HG02981 (cell line): ENCODE measurements around the gene MAPRE3.
A peak's percentile ranks its signal among the peaks of the same experiment; 100 is the strongest.
"Not testable (repeated sequence)": the region's sequence is repeated elsewhere in the genome, so short reads cannot be mapped to it uniquely, and the experiment has no call there.

Experiments
- ATAC-seq: cut with Tn5 transposase; IDR thresholded peaks from one replicate; pipeline ENCODE4 v1.9.1; 2021; ENCODE audit warnings: mild to moderate bottlenecking, moderate library complexity; ENCODE audit not compliant: unreplicated experiment

Gene MAPRE3

DNA sequence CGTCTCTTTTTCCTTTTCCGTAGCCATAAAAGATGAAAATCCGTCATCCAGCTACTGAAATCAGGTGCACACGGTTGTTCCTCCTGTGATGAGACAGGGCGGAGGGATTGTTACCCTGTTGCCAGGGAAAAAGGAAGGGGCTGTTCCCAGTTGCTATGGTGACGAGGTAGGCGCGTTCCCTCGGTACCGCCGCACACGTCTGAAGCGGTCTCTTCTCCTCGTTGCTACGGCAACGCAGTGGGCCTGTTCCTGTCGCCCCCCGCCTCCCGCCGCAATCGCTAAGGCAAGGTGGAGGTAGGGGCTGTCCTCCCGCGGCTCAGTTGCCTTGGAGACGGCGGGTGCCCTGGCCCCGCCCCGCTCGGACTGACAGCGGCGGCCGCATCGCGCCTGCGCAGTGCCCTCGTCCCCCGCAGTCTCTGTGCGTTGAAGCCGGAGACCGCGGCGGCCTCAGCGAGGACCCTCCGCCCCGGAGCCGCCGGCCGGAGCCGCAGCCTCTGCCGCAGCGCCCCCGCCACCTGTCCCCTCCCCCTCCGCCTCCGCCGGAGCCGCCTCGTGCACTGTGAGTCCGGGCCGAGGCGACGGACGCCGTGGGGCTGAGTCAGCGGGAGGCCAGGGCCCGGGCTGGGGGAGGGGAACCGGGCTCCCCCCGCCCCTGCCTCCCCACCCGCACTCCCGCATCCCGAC is at the start of gene MAPRE3:
Gene MAPRE3 (plus strand): TSS at position 394 of the 684 bp plus-strand sequence. CDS start 51,582 bp downstream, outside the sequence.
- ATAC-seq: peak; percentile 86

DNA sequence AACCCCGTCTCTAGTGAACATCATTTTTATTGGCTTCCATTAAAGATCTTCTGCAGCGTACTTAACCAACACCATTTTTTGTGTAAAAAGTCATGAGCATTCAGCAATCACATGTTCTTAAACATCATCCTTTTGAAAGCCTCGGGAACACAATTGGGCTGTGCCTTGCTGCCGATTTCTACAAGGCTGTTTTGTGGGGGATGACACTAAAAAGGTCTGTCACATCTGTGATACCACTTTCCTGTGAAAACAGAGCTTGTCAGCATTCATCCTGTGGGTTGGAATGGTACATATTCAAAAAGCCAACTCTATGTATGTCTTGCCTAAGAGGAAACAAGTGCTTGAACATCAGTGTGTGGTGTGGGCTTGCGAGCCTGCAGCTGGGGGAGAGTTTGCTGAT is 49.1 kb upstream of the MAPRE3 start:
- ATAC-seq: no peak

DNA sequence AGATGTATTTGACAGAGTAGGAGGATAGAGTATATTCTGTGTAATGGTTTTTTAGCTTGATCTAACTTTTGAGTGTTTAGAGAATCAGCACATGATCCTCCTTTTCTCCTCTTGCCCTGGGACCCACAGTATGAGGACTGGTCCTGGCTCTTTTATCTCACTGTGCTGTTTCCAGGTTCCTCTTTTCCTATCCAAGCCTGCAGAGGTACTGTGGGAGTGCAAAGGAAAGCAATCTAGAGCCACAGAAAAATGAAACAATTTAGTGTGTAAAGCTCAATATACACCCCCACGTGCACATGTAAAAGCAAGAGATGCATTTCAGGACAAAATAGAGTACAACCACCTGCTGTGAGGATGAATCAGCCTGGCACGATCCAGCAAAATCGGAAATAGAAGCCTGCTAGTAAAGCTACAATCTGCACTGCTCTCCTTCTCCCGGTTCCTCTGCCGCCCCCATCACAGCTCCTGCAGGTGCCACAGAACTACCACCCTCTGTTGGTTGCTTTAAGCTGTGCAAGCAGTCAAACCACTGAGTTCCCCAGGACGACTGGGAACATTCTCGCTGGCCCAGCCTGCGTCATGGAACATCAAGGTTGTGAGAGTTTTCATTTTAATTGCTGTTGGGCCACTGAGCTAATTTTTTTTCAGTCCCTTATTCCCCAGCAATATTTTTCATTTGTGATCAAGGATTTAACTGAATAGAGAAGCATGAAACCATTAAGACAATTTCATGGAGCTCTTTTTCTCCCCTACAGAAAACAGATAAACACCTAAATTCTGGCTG is 47.8 kb upstream of the MAPRE3 start:
- no peak for ATAC-seq

DNA sequence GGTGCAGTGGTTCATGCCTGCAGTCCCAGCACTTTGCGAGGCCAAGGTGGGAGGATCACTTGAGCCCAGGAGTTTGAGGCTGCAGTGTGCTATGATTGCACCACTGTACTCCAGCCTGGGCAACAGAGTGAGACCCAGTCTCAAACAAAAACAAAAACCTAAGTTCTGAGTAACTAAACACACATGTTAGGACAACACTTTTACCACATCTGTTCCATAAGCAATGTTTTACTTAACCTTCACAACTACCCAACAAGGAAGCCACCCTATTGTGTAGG is 47.3 kb upstream of the MAPRE3 start:
- not testable (repeated sequence) for ATAC-seq

DNA sequence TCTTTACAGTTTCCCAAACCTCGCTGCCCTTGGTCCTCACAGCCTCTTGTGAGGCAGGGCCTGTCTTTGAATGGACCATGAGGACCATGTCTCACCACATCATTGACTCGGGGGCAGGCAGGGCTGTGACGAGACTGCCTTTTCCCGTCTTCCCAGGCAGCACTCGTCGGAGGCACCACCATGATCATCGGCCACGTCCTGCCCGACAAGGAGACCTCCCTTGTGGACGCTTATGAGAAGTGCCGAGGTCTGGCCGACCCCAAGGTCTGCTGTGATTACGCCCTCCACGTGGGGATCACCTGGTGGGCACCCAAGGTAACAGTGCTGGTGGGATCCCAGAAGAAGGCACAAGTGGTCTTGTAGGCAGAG is 45.7 kb upstream of the MAPRE3 start:
- ATAC-seq: no peak

DNA sequence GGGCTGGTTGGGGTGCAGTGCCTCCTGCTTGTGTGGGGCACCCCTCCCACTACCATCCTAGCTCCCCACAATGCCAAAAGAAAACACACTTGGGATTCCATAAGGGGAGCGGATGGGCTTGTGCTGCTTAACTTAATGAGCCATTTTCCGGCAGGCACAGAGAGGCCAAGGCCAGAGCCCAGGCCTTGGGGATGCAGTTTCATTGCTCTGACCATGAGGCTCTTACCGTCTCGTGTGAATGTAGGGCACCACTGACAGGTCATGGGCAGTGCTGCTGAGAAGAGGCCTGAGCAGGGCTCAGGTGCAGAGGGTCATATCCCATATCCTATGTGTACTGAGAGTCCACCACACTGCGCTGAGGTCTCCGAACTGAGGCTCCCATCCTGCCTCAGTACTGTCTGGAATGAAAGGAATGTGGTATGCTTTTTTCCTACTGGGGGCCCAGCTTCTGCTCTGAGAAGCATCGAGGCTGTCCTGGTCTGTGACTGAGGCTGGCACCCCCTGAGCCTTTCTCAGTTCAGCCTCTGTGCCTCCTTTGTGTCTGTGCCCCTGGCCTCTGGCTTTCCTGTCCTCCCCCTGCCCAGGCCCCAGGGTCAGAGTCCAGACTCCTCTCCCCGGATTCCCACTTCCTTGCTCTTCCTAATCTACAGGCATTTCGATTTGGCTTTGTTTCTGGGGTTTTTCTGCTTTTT is 45.2 kb upstream of the MAPRE3 start:
- ATAC-seq: no peak

DNA sequence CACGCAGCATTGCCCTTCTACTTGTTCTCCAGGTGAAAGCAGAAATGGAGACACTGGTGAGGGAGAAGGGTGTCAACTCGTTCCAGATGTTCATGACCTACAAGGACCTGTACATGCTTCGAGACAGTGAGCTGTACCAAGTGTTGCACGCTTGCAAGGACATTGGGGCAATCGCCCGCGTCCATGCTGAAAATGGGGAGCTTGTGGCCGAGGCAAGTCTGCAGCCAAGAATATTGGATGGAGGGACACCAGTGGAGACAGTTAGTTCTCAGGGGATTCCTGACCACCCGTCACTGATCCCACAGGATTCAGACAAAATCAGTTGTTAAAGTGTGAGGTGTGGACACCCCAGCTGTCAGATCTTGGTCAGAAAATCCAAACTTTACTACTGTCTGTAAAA is 43.2 kb upstream of the MAPRE3 start:
- ATAC-seq: no peak

DNA sequence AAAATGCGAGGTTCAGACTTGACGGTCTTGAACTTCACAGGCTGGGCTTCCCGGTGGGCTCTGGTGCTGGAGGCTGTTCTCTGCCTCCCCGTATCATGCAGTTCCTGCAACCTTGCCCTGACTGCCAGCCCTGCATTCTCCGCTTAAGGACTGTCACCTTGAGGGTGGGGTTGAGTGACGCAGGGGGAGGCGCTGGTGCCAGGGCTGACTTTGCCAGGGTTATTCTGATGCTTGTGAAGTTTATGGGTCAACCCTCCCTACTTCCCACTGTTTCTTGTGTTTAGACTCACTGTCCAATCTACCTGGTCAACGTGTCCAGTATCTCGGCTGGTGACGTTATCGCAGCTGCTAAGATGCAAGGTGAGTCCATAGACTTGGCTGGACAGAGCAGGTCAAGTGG is 37.5 kb upstream of the MAPRE3 start:
- no peak for ATAC-seq

DNA sequence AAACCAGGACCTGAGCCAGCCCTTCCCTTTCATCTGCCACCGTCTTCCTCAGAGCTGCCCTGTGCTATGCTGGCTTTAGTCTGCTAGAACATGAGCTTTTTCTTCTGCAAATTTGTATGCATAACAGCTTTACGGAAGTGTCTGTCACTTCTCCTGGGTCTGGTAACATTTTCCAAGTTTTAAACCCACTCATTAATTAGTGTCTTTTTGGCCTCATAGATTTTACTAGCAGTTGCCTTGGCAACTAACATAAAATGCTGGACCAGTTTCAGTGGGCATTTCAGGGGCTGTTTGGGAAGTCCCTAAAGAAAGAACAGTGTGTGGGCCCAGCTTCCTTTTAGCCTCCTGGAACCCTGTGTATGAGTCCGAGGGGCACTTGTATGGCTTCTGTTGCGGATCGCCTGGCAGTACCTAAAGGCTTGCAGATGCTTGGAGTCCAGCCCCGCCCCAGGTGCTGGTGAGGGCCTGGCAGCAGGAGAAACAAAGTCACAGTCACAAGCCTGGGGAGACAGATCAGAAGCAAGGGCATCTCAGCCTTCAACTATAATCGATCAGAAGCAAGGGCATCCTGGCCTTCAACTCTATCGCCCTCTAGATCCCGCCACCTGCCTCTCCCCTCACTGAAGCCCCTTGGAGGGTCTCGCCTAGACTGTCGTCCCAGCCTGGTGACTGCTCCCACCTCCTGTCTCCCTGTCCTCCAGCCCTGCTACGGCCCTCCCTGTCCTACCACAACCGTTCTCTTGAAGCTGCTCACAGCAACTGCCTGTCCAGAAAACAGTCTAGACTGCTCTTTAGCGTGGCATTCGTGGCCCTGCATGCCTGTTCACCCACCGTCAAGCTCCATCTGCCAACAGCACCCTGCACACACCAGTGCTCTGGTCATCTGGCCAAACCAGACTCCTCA is 36.8 kb upstream of the MAPRE3 start:
- ATAC-seq: no peak

DNA sequence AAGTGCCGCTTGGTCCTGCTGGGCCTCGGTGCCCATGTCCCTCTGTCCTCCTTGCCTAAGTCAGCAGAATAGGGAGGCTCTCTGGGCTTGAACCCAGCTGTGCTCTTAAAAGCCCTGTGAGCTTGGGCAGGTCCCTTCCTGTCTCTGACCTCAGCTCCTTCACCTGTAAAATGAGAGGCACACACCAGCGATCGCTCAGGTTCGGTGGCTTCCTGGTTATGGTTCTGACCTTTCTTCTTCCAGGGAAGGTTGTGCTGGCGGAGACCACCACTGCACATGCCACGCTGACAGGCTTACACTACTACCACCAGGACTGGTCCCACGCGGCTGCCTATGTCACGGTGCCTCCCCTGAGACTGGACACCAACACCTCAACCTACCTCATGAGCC is 36.1 kb upstream of the MAPRE3 start:
- no peak for ATAC-seq

DNA sequence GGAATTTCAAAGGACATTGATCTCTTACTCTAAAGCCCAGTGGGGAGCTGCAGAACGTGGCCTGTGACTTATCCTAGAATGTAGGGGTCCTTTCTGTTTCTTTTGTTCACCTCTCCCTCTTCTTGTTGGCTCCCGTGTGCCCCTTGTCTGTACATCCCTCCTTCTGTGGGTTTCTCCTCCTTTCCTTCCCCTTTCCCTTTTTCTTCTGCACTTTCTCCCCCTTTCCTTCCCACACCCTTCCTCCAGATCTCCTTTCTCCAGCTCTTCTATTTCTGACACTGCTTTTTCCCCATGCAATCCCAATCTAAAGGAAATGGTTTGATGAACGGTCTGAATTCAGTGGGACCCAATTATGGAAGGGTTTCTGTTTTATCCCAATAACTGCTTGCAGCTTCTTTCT is 35.5 kb upstream of the MAPRE3 start:
- ATAC-seq: no peak

DNA sequence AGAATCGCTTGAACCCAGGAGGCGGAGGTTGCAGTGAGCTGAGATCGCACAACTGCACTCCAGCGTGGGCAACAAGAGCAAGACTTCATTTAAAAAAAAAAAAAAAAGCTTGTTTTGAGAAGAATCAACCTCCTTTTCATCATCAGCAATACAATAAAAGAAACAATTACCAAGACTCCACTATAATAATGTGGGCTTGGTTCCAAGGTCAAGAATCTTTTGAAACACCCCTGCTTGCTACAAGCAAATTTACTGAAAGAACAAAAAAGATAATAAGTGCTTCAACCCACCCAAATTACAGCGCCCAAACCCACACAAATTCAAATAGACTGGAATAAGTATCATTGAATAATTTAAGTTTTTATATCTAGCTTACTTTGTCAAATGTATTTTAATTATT is 33.6 kb upstream of the MAPRE3 start:
- no peak for ATAC-seq

DNA sequence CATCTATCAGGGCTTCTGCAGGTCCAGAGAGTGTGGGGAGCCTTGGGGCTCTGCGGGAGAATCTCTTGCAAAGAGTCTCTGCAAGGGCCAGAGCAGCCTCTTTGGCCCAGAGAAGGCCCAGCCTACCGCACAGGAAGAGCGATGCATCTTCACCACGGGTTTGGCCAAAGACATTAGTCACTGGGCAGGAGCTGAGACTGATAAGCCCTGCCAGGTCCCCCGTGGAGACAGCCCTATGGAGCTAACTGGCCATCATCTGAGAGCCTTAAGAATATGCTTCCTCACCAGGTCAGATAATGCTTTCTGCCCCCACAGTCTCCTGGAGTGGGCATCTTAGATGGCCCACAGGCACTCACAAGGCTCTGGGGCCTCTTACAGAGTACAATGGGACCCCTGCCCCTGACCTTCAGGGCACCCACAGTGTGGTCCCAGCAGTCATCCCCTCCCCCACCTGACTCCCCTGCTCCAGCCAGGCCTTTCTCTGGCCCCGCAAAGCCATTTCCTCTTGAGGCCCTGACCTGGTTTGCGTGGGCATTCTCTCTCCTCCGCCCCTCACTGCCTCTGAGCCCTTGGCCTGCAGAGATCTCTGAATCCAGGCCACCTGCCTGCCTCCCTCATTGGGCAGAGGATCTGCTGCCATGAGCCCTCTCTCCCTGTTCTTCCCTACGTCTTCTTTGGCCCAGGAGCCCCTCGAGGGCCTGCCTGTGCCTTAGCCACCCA is 31.9 kb upstream of the MAPRE3 start:
- ATAC-seq: no peak

DNA sequence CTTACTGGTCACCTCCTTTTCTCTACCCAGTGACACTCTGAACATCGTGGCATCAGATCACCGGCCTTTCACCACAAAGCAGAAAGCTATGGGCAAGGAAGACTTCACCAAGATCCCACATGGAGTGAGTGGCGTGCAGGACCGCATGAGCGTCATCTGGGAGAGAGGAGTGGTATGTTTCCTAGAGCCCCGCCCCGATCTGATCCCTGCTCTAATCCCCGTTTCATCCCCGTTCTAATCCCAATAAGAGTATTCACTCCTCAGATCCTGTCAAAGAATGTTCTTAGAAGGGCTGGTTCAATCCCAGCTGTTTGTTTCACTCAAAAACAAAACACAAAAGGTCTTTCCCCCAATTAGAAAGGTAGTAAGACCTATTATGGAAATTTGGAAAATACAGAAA is 30.4 kb upstream of the MAPRE3 start:
- ATAC-seq: no peak

DNA sequence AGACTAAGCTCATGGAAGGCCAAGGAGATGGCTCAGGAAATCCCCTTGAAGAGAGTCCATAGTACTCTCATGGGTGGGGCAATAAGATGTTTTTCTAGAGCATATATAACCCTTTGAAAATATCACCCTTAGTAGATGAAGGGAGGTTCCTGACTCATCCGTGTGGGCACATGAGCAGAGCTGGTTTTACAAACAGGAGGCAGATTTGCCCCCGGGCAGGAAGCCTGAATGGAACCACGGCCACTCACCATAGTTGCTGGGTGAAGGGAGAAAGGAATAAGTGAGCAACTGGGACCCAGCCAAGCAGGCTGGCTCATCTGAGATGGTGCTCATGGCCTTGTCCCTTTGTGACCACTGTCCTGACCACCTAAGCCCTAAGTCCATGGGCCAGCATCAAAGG is 29.0 kb upstream of the MAPRE3 start:
- no peak for ATAC-seq

DNA sequence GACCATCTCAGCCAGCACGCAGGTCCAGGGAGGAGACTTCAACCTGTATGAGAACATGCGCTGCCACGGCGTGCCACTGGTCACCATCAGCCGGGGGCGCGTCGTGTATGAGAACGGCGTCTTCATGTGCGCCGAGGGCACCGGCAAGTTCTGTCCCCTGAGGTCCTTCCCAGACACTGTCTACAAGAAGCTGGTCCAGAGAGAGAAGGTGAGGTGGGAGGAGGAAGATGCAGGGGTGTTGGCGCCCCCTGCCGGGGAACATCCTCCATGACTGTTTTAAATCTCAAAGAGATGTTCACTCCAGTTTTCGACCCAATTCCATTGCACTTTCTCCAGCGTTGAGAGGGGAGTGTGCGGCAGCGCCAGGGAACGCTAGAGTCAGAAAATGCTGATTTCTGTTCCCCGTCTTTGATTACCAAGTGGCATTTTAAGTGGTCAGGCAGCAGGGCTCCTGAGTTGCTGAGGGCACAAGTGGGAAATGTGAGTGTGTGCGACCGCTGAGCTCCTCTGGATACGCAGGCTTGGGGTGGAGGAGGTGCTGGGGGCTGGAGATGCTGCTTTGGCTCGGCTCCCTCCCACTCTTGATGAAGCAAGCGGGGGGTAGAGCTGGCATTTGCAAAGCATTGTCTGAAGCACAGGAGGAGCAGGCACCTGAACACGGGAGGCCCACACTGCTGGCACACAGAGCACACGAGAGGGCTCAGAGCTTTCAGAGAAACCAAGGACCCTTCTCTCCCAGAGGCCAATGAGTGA is 27.7 kb upstream of the MAPRE3 start:
- no peak for ATAC-seq

DNA sequence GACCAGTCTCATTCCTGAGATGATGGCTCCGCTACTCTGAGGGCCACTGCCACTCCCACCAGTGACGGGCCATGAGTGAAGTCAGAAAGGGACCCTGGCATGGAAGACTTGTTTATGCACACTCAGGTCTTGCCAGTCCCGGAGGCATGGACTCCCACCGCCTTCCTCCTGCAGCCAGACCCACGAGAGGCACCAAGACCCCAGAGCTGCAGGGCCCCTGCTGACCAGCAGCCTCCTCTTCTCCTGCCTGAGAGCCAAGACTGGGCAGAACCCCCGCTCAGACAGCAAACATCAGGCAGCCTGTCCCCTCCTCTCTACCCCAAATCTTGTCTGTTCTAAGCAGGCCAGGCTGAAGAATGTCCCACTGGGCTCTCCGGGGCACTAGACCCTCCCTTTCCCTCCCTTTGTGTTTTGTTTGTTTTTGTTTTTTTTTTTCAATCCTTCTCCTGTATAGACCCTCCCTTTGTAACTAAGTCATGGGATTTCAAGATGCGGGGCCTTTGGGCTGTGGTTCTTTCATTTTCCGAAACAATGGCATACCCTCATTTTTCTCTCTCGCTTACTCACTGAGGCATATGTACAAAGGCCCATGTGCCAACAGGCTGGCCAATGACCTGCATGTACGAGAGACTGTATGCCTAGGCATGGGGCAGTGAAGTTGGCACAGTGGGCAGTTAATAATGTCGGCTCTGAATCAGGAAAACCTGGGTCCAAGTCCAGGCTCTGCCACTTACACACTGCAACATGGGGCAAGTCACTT is 24.3 kb upstream of the MAPRE3 start:
- ATAC-seq: no peak

DNA sequence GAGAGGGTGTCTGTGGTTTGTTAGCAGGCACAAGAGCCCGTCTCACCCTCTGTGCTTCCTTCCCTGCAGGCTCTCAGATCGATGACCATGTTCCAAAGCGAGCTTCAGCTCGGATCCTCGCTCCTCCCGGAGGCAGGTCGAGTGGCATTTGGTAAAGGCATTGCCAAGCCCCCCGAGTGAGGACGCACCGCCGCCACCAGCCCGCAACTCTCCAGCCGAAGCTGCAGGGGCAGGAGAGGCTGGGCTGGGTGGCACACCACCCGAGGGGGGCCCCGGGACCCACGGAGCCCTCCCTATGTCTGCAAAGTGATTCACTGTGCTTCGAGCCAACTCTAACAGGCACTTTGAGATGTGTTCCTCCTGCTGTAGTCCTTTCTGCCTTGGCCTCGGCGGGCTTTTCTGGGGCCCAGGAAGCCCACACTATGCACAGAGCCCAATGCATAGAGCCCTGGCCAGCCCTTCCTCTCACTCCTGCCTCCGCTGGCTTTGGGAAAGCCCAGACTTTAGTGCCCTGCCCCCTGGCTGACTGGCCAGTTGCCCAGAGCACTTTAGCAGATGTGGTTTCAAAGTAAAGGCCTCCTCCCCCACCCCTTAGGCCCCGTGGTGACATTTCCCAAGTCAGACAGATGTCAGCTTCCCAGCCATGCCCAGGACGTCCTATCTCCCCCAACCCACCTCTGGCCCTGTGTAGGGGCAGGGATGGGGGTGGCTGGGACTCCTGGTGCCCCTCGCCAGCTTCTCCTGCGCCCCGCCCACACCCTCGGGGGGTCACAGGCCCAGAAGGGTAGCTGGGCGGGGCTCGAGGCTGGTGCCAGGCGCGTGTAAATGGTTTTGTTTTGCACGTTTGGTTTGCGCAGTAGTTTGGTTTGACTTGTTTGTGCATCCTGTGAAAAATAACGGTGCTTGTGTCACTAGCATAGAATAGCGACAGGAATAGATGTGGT is 23.3 kb upstream of the MAPRE3 start:
- ATAC-seq: no peak
